ENCODE results near the gene SIGMAR1.

- TF ChIP-seq, protein P1, sequence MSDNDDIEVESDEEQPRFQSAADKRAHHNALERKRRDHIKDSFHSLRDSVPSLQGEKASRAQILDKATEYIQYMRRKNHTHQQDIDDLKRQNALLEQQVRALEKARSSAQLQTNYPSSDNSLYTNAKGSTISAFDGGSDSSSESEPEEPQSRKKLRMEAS (IDR thresholded peaks at IDR 0.05), result no peak
- TF ChIP-seq NR2F2 (IDR thresholded peaks at IDR 0.05) (no peak), REST (IDR thresholded peaks at IDR 0.05) (no peak)
Observed at GRCh38 chr9:34588671-34589635, 48.6 kb downstream of the SIGMAR1 start.

Data from liver (tissue), 2 donors.